Keratinocyte (primary cell): ENCODE results near the gene RAMACL. TPM values are rescaled to one million over a fixed set of nuclear protein-coding genes. Genes with fewer than 3 reads are reported as not detected.

Experiments
- DNase-seq: peaks from one replicate; pipeline ENCODE4 v3.0.0-alpha.2; 2011; ENCODE audit warnings: low read depth, missing footprints, low spot score
- FAIRE-seq: peaks from 2 replicates; lab custom pipeline; 2011; peaks lifted over from hg19 to GRCh38; lab: Jason Lieb, UNC
- H2AFZ ChIP-seq: 2 replicates; pipeline ENCODE4 v1.6.0; 2012; ENCODE audit warnings: low read length, control low read depth, inconsistent platforms; ENCODE audit not compliant: control insufficient read depth
- H3K27ac ChIP-seq: 2 replicates; pipeline ENCODE4 v1.5.1; 2011; ENCODE audit warnings: low read length; ENCODE audit not compliant: control insufficient read depth, insufficient read depth
- H3K27me3 ChIP-seq: 3 replicates; pipeline ENCODE4 v1.6.0; 2011; ENCODE audit warnings: low read length; ENCODE audit not compliant: control insufficient read depth, insufficient read depth; ENCODE audit errors: extremely low read depth
- H3K36me3 ChIP-seq, 2 experiments: 2 replicates in 1 of 2; 3 replicates in 1 of 2; pipeline ENCODE4 v1.5.1; 2011; ENCODE audit warnings: low read length in 2 of 2, mild to moderate bottlenecking in 1 of 2; ENCODE audit not compliant: control insufficient read depth in 2 of 2, insufficient read depth in 2 of 2; ENCODE audit errors: extremely low read depth in 1 of 2
- H3K4me1 ChIP-seq: 3 replicates; pipeline ENCODE4 v1.5.1; 2011; ENCODE audit warnings: low read length; ENCODE audit not compliant: control insufficient read depth, insufficient read depth; ENCODE audit errors: extremely low read depth
- H3K4me2 ChIP-seq: 3 replicates; pipeline ENCODE4 v1.6.0; 2011; ENCODE audit warnings: low read depth, low read length; ENCODE audit not compliant: control insufficient read depth, insufficient read depth; ENCODE audit errors: extremely low read depth
- H3K4me3 ChIP-seq, 3 experiments: fragments of 200-600 bp in 1 of 3; sonication (generic) in 1 of 3; 2 replicates in 2 of 3; 3 replicates in 1 of 3; pipeline ENCODE4 v1.5.1; 2011 to 2016; ENCODE audit warnings: low read length in 3 of 3, mild to moderate bottlenecking in 3 of 3, control low read depth in 2 of 3, inconsistent platforms in 1 of 3, low read depth in 1 of 3, mixed read lengths in 1 of 3, mixed run types in 1 of 3, moderate library complexity in 1 of 3; ENCODE audit not compliant: control insufficient read depth in 2 of 3, insufficient read depth in 2 of 3; ENCODE audit errors: extremely low read depth in 1 of 3
- H3K79me2 ChIP-seq: 2 replicates; pipeline ENCODE4 v1.6.0; 2012; ENCODE audit warnings: low read length; ENCODE audit not compliant: control insufficient read depth, insufficient read depth
- H3K9ac ChIP-seq: 3 replicates; pipeline ENCODE4 v1.6.0; 2011; ENCODE audit warnings: low read length; ENCODE audit not compliant: control insufficient read depth, insufficient read depth; ENCODE audit errors: extremely low read depth
- H3K9me1 ChIP-seq: 3 replicates; pipeline ENCODE4 v1.6.0; 2011; ENCODE audit warnings: low read length; ENCODE audit not compliant: control insufficient read depth, insufficient read depth; ENCODE audit errors: extremely low read depth
- H3K9me3 ChIP-seq: 2 replicates; pipeline ENCODE4 v1.5.1; 2012; ENCODE audit warnings: low read depth, low read length; ENCODE audit not compliant: control insufficient read depth
- H4K20me1 ChIP-seq: 3 replicates; pipeline ENCODE4 v1.6.0; 2011; ENCODE audit warnings: low read length; ENCODE audit not compliant: control insufficient read depth, insufficient read depth; ENCODE audit errors: extremely low read depth
- CTCF ChIP-seq, 3 experiments: IDR thresholded peaks in 1 of 3; conservative IDR thresholded peaks in 1 of 3; optimal IDR thresholded peaks in 1 of 3; 2 replicates in 2 of 3; 3 replicates in 1 of 3; pipeline versions ENCODE3 to v1.5.1; 2011; ENCODE audit warnings: low read length in 3 of 3, mild to moderate bottlenecking in 3 of 3, moderate library complexity in 2 of 3, control low read depth in 1 of 3, inconsistent platforms in 1 of 3; ENCODE audit not compliant: insufficient read depth in 2 of 3; ENCODE audit errors: extremely low read depth in 1 of 3
- EZH2 ChIP-seq: IDR thresholded peaks from one replicate; pipeline ENCODE4 v1.6.1; 2012; ENCODE audit warnings: inconsistent platforms, mild to moderate bottlenecking, low read length, moderate library complexity
- dilution Hi-C: fragments of 300-500 bp; cut with MboI; formaldehyde crosslinking; loops from one replicate; pipeline ENCODE4 v1.7.0; 2020; ENCODE audit warnings: low sequenced_read_pairs; ENCODE audit not compliant: extremely low pct_ligation_motif_present
- polyA plus RNA-seq, 5 experiments: library from polyadenylated mRNA; depleted of rRNA in 3 of 5; stranded (reverse) in 3 of 5; stranded (forward) in 1 of 5; unstranded in 1 of 5; fragments of >200 nt; gene quantifications; 1 replicate in 1 of 5; 2 replicates in 3 of 5; 3 replicates in 1 of 5; pipeline versions ENCODE4 v1.2.1 to v1.2.3, GENCODE V29; 2011 to 2012; ENCODE audit warnings: missing spikeins in 2 of 5, low read depth in 1 of 5, low replicate concordance in 1 of 5

The RAMACL gene
- polyA plus RNA-seq, 1 donor (not counting 4 experiments of a cell fraction or from before 2014, with no cell fraction given): 5.3 TPM

GRCh38 chr6:166589786-166590574 is 3.5 kb upstream of the RAMACL start:
- peaks cover 3% of the 10 kb centered on the region for H3K9me1 ChIP-seq
- no peak overlapping the region for H3K27ac ChIP-seq
- no peaks in the 10 kb centered on the region for H3K9me3 ChIP-seq
- H3K4me2 ChIP-seq: no peak overlapping the region
- FAIRE-seq (no peak), DNase-seq (no peak)
- no peak overlapping the region for H3K9ac ChIP-seq
- no peaks in the 10 kb centered on the region for H3K4me1 ChIP-seq
- H2AFZ ChIP-seq: no peak overlapping the region
- H3K79me2 ChIP-seq: no peaks in the 10 kb centered on the region
- no peaks in the 10 kb centered on the region for H4K20me1 ChIP-seq
- dilution Hi-C loops: no loop called here
- TF ChIP-seq EZH2: no peak
- TF ChIP-seq CTCF (optimal IDR thresholded peaks at IDR 0.05 in 1 of 3, IDR thresholded peaks at IDR 0.05 in 1 of 3, conservative IDR thresholded peaks at IDR 0.05 in 1 of 3; ENCODE audit: extremely low read depth in 1 of 3, insufficient read depth in 2 of 3, low read length in 3 of 3): no peak
- no peaks in the 10 kb centered on the region for H3K36me3 ChIP-seq
- no peak overlapping the region for H3K4me3 ChIP-seq
- H3K27me3 ChIP-seq: no peaks in the 10 kb centered on the region

- no peak overlapping the region for H3K4me2 ChIP-seq
- no peak for FAIRE-seq
- no peaks in the 10 kb centered on the region for H3K79me2 ChIP-seq
Measured at GRCh38 chr6:166589337-166589731, 2.9 kb upstream of the RAMACL start.

More at GRCh38 chr6:166589337-166589731, 2.9 kb upstream of the RAMACL start:
- no peak for DNase-seq
- TF ChIP-seq CTCF (optimal IDR thresholded peaks at IDR 0.05 in 1 of 3, IDR thresholded peaks at IDR 0.05 in 1 of 3, conservative IDR thresholded peaks at IDR 0.05 in 1 of 3; ENCODE audit: extremely low read depth in 1 of 3, insufficient read depth in 2 of 3, low read length in 3 of 3): no peak
- Histone ChIP-seq H3K4me3 (no peak overlapping the region), H3K27me3 (no peaks in the 10 kb centered on the region), H4K20me1 (no peaks in the 10 kb centered on the region), H3K4me1 (no peaks in the 10 kb centered on the region), H3K9ac (no peak overlapping the region), H3K27ac (no peak overlapping the region), H3K36me3 (no peaks in the 10 kb centered on the region), H3K9me1 (peaks cover 3% of the 10 kb centered on the region), H2AFZ (no peak overlapping the region), H3K9me3 (no peaks in the 10 kb centered on the region)
- dilution Hi-C loops: no loop called here
